A549 (cell line): ENCODE measurements around the gene MRPS34. TPM values are rescaled to one million over a fixed set of nuclear protein-coding genes. Genes with fewer than 3 reads are reported as not detected.

Experiments
- ATAC-seq, 2 experiments: fragments of 200-7000 bp in 1 of 2; fragments of >200 bp in 1 of 2; cut with Nextera tagmentation in 1 of 2; cut with Tn5 transposase in 1 of 2; 3 replicates each; pipeline versions ENCODE4 v1.8.0 to v1.9.1; 2018 to 2020; ENCODE audit warnings: mild to moderate bottlenecking in 1 of 2, moderate library complexity in 1 of 2
- CTCF ChIA-PET: fragments of 300-600 bp; sonication (Branson Sonifier 250); formaldehyde crosslinking; extraction: SDS; loops from one replicate; lab custom pipeline; 2021; ENCODE audit warnings: antibody characterized with exemption, inconsistent platforms; lab: Yijun Ruan, JAX
- POLR2A ChIA-PET: fragments of 350-600 bp; formaldehyde crosslinking; extraction: SDS; loops from one replicate; lab custom pipeline; 2021; ENCODE audit warnings: antibody characterized with exemption, inconsistent platforms; lab: Yijun Ruan, JAX
- DNase-seq, 2 experiments: peaks; one replicate each; pipeline versions ENCODE4 v3.0.0 to v3.0.0-alpha.2; 2011 to 2016; ENCODE audit warnings: low read depth in 1 of 2, low spot score in 1 of 2
- FAIRE-seq: peaks from 2 replicates; lab custom pipeline; 2011; peaks lifted over from hg19 to GRCh38; lab: Jason Lieb, UNC
- H3K27ac ChIP-seq, 2 experiments: fragments of >200 bp; sonication (Bioruptor Twin); formaldehyde crosslinking; 3 replicates each; pipeline ENCODE4 v1.5.1; 2016 to 2017
- H3K4me1 ChIP-seq: fragments of >200 bp; sonication (Bioruptor Twin); formaldehyde crosslinking; 3 replicates; pipeline ENCODE4 v1.6.1; 2016
- H3K4me2 ChIP-seq: fragments of >200 bp; sonication (Bioruptor Twin); formaldehyde crosslinking; 3 replicates; pipeline ENCODE4 v1.6.1; 2016
- H3K4me3 ChIP-seq: fragments of >200 bp; sonication (Bioruptor Twin); formaldehyde crosslinking; 3 replicates; pipeline ENCODE4 v1.5.1; 2016
- H3K9me3 ChIP-seq: fragments of >200 bp; sonication (Bioruptor Twin); formaldehyde crosslinking; 3 replicates; pipeline ENCODE4 v1.6.1; 2016
- BHLHE40 ChIP-seq: IDR thresholded peaks from 2 replicates; pipeline ENCODE4 v1.6.1; 2012; ENCODE audit warnings: low read depth, low read length, inconsistent platforms
- CEBPB ChIP-seq, 2 experiments: fragments of >200 bp in 1 of 2; sonication (Bioruptor Twin) in 1 of 2; formaldehyde crosslinking in 1 of 2; IDR thresholded peaks; 2 replicates each; pipeline ENCODE4 v1.6.1; 2012 to 2016
- CHD2 ChIP-seq: fragments of 150-350 bp; IDR thresholded peaks from 2 replicates; pipeline ENCODE4 v1.6.1; 2014; ENCODE audit warnings: low read length; ENCODE audit not compliant: partially characterized antibody
- CHD4 ChIP-seq: fragments of 200-600 bp; sonication (generic); IDR thresholded peaks from 2 replicates; pipeline ENCODE4 v1.6.1; 2016; ENCODE audit warnings: antibody characterized with exemption, mild to moderate bottlenecking, borderline replicate concordance
- EHF ChIP-seq: fragments of 250-450 bp; sonication (Bioruptor Pico); IDR thresholded peaks from 2 replicates; pipeline ENCODE4 v1.5.0; 2020; ENCODE audit warnings: mild to moderate bottlenecking
- EP300 ChIP-seq, 2 experiments: fragments of >200 bp; sonication (Bioruptor Twin); formaldehyde crosslinking; IDR thresholded peaks; 2 replicates in 1 of 2; 3 replicates in 1 of 2; pipeline ENCODE4 v1.6.1; 2016 to 2017
- ESRRA ChIP-seq: fragments of 150-350 bp; IDR thresholded peaks from 2 replicates; pipeline ENCODE4 v1.6.1; 2014; ENCODE audit warnings: mild to moderate bottlenecking, low read length, borderline replicate concordance
- HDAC2 ChIP-seq: fragments of 200-600 bp; sonication (generic); IDR thresholded peaks from 2 replicates; pipeline ENCODE4 v1.6.1; 2016
- HEYL ChIP-seq: fragments of 250-450 bp; sonication (Bioruptor Pico); IDR thresholded peaks from 2 replicates; pipeline ENCODE4 v1.8.0; 2021; ENCODE audit warnings: mild to moderate bottlenecking, moderate library complexity
- HOXA7 ChIP-seq: fragments of 250-450 bp; sonication (Bioruptor Pico); IDR thresholded peaks from 2 replicates; pipeline ENCODE4 v1.5.0; 2020; ENCODE audit warnings: mild to moderate bottlenecking, moderate library complexity
- HOXB13 ChIP-seq: fragments of 250-450 bp; sonication (Bioruptor Pico); IDR thresholded peaks from 2 replicates; pipeline ENCODE4 v1.5.0; 2020; ENCODE audit warnings: low read depth, mild to moderate bottlenecking, moderate library complexity
- HOXB5 ChIP-seq: fragments of 250-450 bp; sonication (Bioruptor Pico); IDR thresholded peaks from 2 replicates; pipeline ENCODE4 v1.5.0; 2020; ENCODE audit warnings: mild to moderate bottlenecking, moderate library complexity
- JUNB ChIP-seq: fragments of >200 bp; sonication (Bioruptor Twin); formaldehyde crosslinking; IDR thresholded peaks from 2 replicates; pipeline ENCODE4 v1.6.1; 2016
- KDM1A ChIP-seq: fragments of 200-600 bp; sonication (generic); IDR thresholded peaks from 2 replicates; pipeline ENCODE4 v1.6.1; 2016; ENCODE audit warnings: low read depth, mild to moderate bottlenecking
- KDM5A ChIP-seq: fragments of 200-600 bp; sonication (generic); IDR thresholded peaks from 2 replicates; pipeline ENCODE4 v1.6.1; 2016; ENCODE audit warnings: antibody characterized with exemption, mild to moderate bottlenecking
- MAZ ChIP-seq: fragments of 150-350 bp; IDR thresholded peaks from 2 replicates; pipeline ENCODE4 v1.6.1; 2014; ENCODE audit warnings: antibody characterized with exemption, low read depth, low read length, borderline replicate concordance
- NR3C1 ChIP-seq: fragments of >200 bp; sonication (Bioruptor Twin); formaldehyde crosslinking; IDR thresholded peaks from 3 replicates; pipeline ENCODE4 v1.6.1; 2017
- PHF8 ChIP-seq: fragments of 200-600 bp; sonication (generic); IDR thresholded peaks from 2 replicates; pipeline ENCODE4 v1.6.1; 2016; ENCODE audit warnings: low read depth, mild to moderate bottlenecking, antibody characterized with exemption, moderate library complexity, borderline replicate concordance
- POLR2A ChIP-seq: IDR thresholded peaks from 2 replicates; pipeline ENCODE4 v1.6.1; 2012; ENCODE audit warnings: mild to moderate bottlenecking, low read length
- RAD21 ChIP-seq, 2 experiments: fragments of >200 bp in 1 of 2; sonication (Bioruptor Twin) in 1 of 2; formaldehyde crosslinking in 1 of 2; IDR thresholded peaks in 1 of 2; conservative IDR thresholded peaks in 1 of 2; 2 replicates in 1 of 2; 3 replicates in 1 of 2; pipeline ENCODE4 v1.6.1; 2012 to 2018; ENCODE audit warnings: inconsistent platforms in 1 of 2
- RARB ChIP-seq: fragments of 250-450 bp; sonication (Bioruptor Pico); IDR thresholded peaks from 2 replicates; pipeline ENCODE4 v1.8.0; 2021; ENCODE audit warnings: mild to moderate bottlenecking, moderate library complexity
- RNF2 ChIP-seq: fragments of 200-600 bp; sonication (generic); IDR thresholded peaks from 2 replicates; pipeline ENCODE4 v1.6.1; 2016; ENCODE audit warnings: low read depth, mild to moderate bottlenecking, antibody characterized with exemption, moderate library complexity, borderline replicate concordance
- ZC3H11A ChIP-seq: fragments of 450-650 bp; IDR thresholded peaks from 2 replicates; pipeline ENCODE4 v1.6.1; 2014; ENCODE audit warnings: antibody characterized with exemption, mild to moderate bottlenecking
- ZFP36 ChIP-seq: fragments of 450-650 bp; IDR thresholded peaks from 2 replicates; pipeline ENCODE4 v1.6.1; 2014; ENCODE audit warnings: borderline replicate concordance; ENCODE audit not compliant: partially characterized antibody
- ZNF302 ChIP-seq: fragments of 250-450 bp; sonication (Bioruptor Pico); IDR thresholded peaks from 2 replicates; pipeline ENCODE4 v1.9.0; 2021; ENCODE audit warnings: inconsistent platforms, mild to moderate bottlenecking, moderate library complexity
- WGBS: methylation state at CpG from one replicate; pipeline ENCODE4 v1.1.6; 2017; ENCODE audit errors: missing lambda C conversion rate; 5-methylcytosine and 5-hydroxymethylcytosine counted together
- polyA plus RNA-seq, 4 experiments: library from polyadenylated mRNA; depleted of rRNA in 3 of 4; stranded (reverse); fragments of >200 nt; fragmentation: RNase III in 1 of 4; extraction: RNeasy Plus Mini Kit Qiagen cat#74134 plus additional on column Dnase treatment in 1 of 4; gene quantifications; 2 replicates in 3 of 4; 3 replicates in 1 of 4; pipeline ENCODE4 v1.2.3, GENCODE V29; 2011 to 2017
- TF ChIP-seq, protein P1 (sequence below): fragments of 150-350 bp; IDR thresholded peaks from 2 replicates; pipeline ENCODE4 v1.6.1; 2014; ENCODE audit warnings: low read depth, mild to moderate bottlenecking, low read length
- TF ChIP-seq, protein P2 (sequence below): fragments of 250-450 bp; sonication (Bioruptor Pico); IDR thresholded peaks from 2 replicates; pipeline ENCODE4 v1.5.0; 2020; ENCODE audit warnings: low read depth, mild to moderate bottlenecking, moderate library complexity

Gene MRPS34
- polyA plus RNA-seq, 2 of the 4 experiments (the other 2 are of a cell fraction), result 118 to 220 TPM

DNA sequence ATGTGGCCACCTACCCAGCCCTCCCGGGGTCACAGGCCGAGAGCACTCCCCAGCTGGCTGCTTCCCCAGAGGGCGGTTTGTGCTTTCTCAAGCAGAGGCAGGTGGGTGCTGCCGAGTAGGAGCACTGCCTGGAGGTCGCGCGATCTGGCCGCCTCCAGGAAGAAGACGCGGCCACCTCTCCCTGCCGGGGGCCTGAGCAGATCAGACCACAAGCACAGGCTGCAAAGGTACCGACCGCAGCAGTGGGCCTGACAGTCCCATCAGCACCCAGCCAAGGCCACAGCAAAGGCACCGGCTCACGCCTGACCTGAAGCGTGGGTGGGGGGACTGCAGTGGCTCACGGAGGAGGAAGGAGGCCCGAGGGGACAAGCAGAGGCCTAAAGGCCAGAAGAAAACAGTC is 35.8 kb upstream of the MRPS34 start:
- POLR2A ChIA-PET, result no interaction called here
- 84% methylated on average over 16 of the region's 18 CpGs for WGBS
- FAIRE-seq, result no peak

DNA sequence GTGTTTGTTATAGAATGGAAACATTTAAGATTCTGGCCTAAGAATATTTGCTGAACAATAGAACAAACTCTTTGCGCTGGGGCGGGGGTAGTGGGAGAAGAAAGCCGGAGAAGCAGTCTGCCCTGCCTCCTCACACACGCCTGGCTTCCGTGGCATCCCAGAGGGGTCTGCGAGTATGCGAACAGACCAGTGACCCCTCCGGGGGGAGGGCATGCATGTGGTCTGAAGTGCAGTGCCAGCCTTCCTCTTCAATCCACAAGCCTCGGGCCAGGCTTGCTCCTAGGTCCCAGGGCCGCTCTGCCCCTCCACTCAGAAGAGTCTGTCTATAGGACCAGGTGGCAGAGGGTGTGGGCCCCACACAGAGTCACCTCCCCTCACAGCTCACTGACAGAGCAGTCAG is 34.7 kb upstream of the MRPS34 start:
- CTCF ChIA-PET, result interaction anchor here (1.6 kb wide), 1 partner anchor 20 kb away, joined by 4 read pairs; the partner anchor contains the start of genes FAHD1 and HAGH
- no peak overlapping the region for H3K4me2 ChIP-seq
- FAIRE-seq (no peak), ATAC-seq (no peak), DNase-seq (no peak)
- no peak overlapping the region for H3K27ac ChIP-seq
- 86% methylated on average over 9 of the region's 10 CpGs for WGBS
- no peak overlapping the region for H3K4me3 ChIP-seq
- POLR2A ChIA-PET, result no interaction called here
- peaks cover 4% of the 10 kb centered on the region; the same call in 1 of the 3 replicates for H3K4me1 ChIP-seq
- H3K9me3 ChIP-seq, result no peaks in the 10 kb centered on the region
- TF ChIP-seq KDM5A (no peak), ZC3H11A (no peak), JUNB (no peak), RAD21 (conservative IDR thresholded peaks at IDR 0.05 in 1 of 2, IDR thresholded peaks at IDR 0.05 in 1 of 2) (no peak), POLR2A (no peak), ESRRA (no peak), EHF (CRISPR knock-in tag) (no peak), PHF8 (no peak)
- TF ChIP-seq, all 56 proteins: peak for 0

More for the DNA sequence above, 35.8 kb upstream of the MRPS34 start:
- ATAC-seq, result no peak
- CTCF ChIA-PET, result interaction anchor here (0.6 kb wide), 1 partner anchor 227 kb away, joined by 3 read pairs; no protein-coding TSS in a partner anchor
- Histone ChIP-seq H3K4me3 (no peak overlapping the region), H3K4me2 (no peak overlapping the region), H3K27ac (no peak overlapping the region), H3K4me1 (peaks cover 10% of the 10 kb centered on the region; the same call in 1 of the 3 replicates), H3K9me3 (no peaks in the 10 kb centered on the region)
- DNase-seq, result no peak
- TF ChIP-seq EP300 (IDR thresholded peaks at IDR 0.05), result no peak
- TF ChIP-seq CEBPB (IDR thresholded peaks at IDR 0.05), result no peak
- no peak for TF ChIP-seq RNF2
- no peak for TF ChIP-seq KDM1A
- no peak for TF ChIP-seq HOXB13 (CRISPR knock-in tag)
- TF ChIP-seq ZNF302 (CRISPR knock-in tag), result no peak
- no peak for TF ChIP-seq CHD4
- TF ChIP-seq NR3C1, result no peak
- no peak for TF ChIP-seq MAZ
- no peak for TF ChIP-seq HOXA7 (CRISPR knock-in tag)
- no peak for TF ChIP-seq HDAC2
- no peak for TF ChIP-seq BHLHE40
- no peak for TF ChIP-seq HOXB5
- TF ChIP-seq CHD2, result no peak
- no peak for TF ChIP-seq ZFP36
- no peak for TF ChIP-seq RARB
- no peak for TF ChIP-seq ZC3H11A
- TF ChIP-seq, protein P1, sequence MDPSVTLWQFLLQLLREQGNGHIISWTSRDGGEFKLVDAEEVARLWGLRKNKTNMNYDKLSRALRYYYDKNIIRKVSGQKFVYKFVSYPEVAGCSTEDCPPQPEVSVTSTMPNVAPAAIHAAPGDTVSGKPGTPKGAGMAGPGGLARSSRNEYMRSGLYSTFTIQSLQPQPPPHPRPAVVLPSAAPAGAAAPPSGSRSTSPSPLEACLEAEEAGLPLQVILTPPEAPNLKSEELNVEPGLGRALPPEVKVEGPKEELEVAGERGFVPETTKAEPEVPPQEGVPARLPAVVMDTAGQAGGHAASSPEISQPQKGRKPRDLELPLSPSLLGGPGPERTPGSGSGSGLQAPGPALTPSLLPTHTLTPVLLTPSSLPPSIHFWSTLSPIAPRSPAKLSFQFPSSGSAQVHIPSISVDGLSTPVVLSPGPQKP, result no peak
- no peak for TF ChIP-seq HEYL (CRISPR knock-in tag)
- TF ChIP-seq, protein P2, sequence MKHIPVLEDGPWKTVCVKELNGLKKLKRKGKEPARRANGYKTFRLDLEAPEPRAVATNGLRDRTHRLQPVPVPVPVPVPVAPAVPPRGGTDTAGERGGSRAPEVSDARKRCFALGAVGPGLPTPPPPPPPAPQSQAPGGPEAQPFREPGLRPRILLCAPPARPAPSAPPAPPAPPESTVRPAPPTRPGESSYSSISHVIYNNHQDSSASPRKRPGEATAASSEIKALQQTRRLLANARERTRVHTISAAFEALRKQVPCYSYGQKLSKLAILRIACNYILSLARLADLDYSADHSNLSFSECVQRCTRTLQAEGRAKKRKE (CRISPR knock-in tag), result no peak
